ENCODE results near the gene PLCB4. TPM values are rescaled to one million over a fixed set of nuclear protein-coding genes. Genes with fewer than 3 reads are reported as not detected.

Gene PLCB4
- polyA plus RNA-seq, 1 donor (not counting 4 experiments of a cell fraction or from before 2014, with no cell fraction given): 4.1 TPM

- no peaks in the 10 kb centered on the region for H4K20me1 ChIP-seq (ENCODE audit: control insufficient read depth, extremely low read depth, insufficient read depth, low read length)
- TF ChIP-seq CTCF (optimal IDR thresholded peaks at IDR 0.05 in 1 of 3, IDR thresholded peaks at IDR 0.05 in 1 of 3, conservative IDR thresholded peaks at IDR 0.05 in 1 of 3; ENCODE audit: extremely low read depth in 1 of 3, insufficient read depth in 2 of 3, low read length in 3 of 3): no peak
- TF ChIP-seq EZH2 (IDR thresholded peaks at IDR 0.05; ENCODE audit: low read length): no peak
- no peaks in the 10 kb centered on the region for H3K9me1 ChIP-seq (ENCODE audit: control insufficient read depth, extremely low read depth, insufficient read depth, low read length)
- DNase-seq (ENCODE audit: low read depth, low spot score) (no peak), FAIRE-seq (no peak)
- no peaks in the 10 kb centered on the region for H3K79me2 ChIP-seq (ENCODE audit: control insufficient read depth, insufficient read depth, low read length)
- dilution Hi-C loops (cut with MboI; ENCODE audit: extremely low pct_ligation_motif_present, low sequenced_read_pairs): no loop called here
- no peak overlapping the region for H3K4me3 ChIP-seq (ENCODE audit: control insufficient read depth in 2 of 3, extremely low read depth in 1 of 3, insufficient read depth in 2 of 3, low read depth in 1 of 3, low read length in 3 of 3)
- H3K27ac ChIP-seq (ENCODE audit: control insufficient read depth, insufficient read depth, low read length): no peak overlapping the region
- H3K27me3 ChIP-seq (ENCODE audit: control insufficient read depth, extremely low read depth, insufficient read depth, low read length): no peaks in the 10 kb centered on the region
- no peaks in the 10 kb centered on the region for H3K4me1 ChIP-seq (ENCODE audit: control insufficient read depth, extremely low read depth, insufficient read depth, low read length)
- no peaks in the 10 kb centered on the region for H3K9me3 ChIP-seq (ENCODE audit: control insufficient read depth, low read depth, low read length)
- no peak overlapping the region for H3K4me2 ChIP-seq (ENCODE audit: control insufficient read depth, extremely low read depth, insufficient read depth, low read depth, low read length)
- H3K36me3 ChIP-seq (ENCODE audit: control insufficient read depth in 2 of 2, extremely low read depth in 1 of 2, insufficient read depth in 2 of 2, low read length in 2 of 2): no peaks in the 10 kb centered on the region
- no peak overlapping the region for H2AFZ ChIP-seq (ENCODE audit: control insufficient read depth, low read length)
- no peak overlapping the region for H3K9ac ChIP-seq (ENCODE audit: control insufficient read depth, extremely low read depth, insufficient read depth, low read length)
These were observed 136.1 kb downstream of the PLCB4 start for GRCh38 chr20:9204979-9205378.

GRCh38 chr20:9206486-9206885 is 137.6 kb downstream of the PLCB4 start:
- H3K9me3 ChIP-seq (ENCODE audit: control insufficient read depth, low read depth, low read length): no peaks in the 10 kb centered on the region
- dilution Hi-C loops (cut with MboI; ENCODE audit: extremely low pct_ligation_motif_present, low sequenced_read_pairs): no loop called here
- TF ChIP-seq CTCF (optimal IDR thresholded peaks at IDR 0.05 in 1 of 3, IDR thresholded peaks at IDR 0.05 in 1 of 3, conservative IDR thresholded peaks at IDR 0.05 in 1 of 3; ENCODE audit: extremely low read depth in 1 of 3, insufficient read depth in 2 of 3, low read length in 3 of 3) (no peak), EZH2 (IDR thresholded peaks at IDR 0.05; ENCODE audit: low read length) (no peak)
- DNase-seq (ENCODE audit: low read depth, low spot score) (no peak), FAIRE-seq (no peak)
- H3K79me2 ChIP-seq (ENCODE audit: control insufficient read depth, insufficient read depth, low read length): no peaks in the 10 kb centered on the region
- H3K4me3 ChIP-seq (ENCODE audit: control insufficient read depth in 2 of 3, extremely low read depth in 1 of 3, insufficient read depth in 2 of 3, low read depth in 1 of 3, low read length in 3 of 3): no peak overlapping the region
- H3K4me1 ChIP-seq (ENCODE audit: control insufficient read depth, extremely low read depth, insufficient read depth, low read length): no peaks in the 10 kb centered on the region
- no peak overlapping the region for H3K4me2 ChIP-seq (ENCODE audit: control insufficient read depth, extremely low read depth, insufficient read depth, low read depth, low read length)
- no peaks in the 10 kb centered on the region for H3K9me1 ChIP-seq (ENCODE audit: control insufficient read depth, extremely low read depth, insufficient read depth, low read length)
- no peak overlapping the region for H3K9ac ChIP-seq (ENCODE audit: control insufficient read depth, extremely low read depth, insufficient read depth, low read length)
- H3K36me3 ChIP-seq (ENCODE audit: control insufficient read depth in 2 of 2, extremely low read depth in 1 of 2, insufficient read depth in 2 of 2, low read length in 2 of 2): no peaks in the 10 kb centered on the region
- no peaks in the 10 kb centered on the region for H4K20me1 ChIP-seq (ENCODE audit: control insufficient read depth, extremely low read depth, insufficient read depth, low read length)
- no peak overlapping the region for H2AFZ ChIP-seq (ENCODE audit: control insufficient read depth, low read length)
- no peaks in the 10 kb centered on the region for H3K27me3 ChIP-seq (ENCODE audit: control insufficient read depth, extremely low read depth, insufficient read depth, low read length)
- no peak overlapping the region for H3K27ac ChIP-seq (ENCODE audit: control insufficient read depth, insufficient read depth, low read length)
